Measurements from ENCODE around the gene PHTF2.

- TF ChIP-seq CTCF (IDR thresholded peaks at IDR 0.05; ENCODE audit: low read depth, low read length, poor library complexity, severe bottlenecking) (no peak), EZH2phosphoT487 (IDR thresholded peaks at IDR 0.05; ENCODE audit: borderline replicate concordance, low read length) (no peak)
Measured at GRCh38 chr7:77897004-77897547, 98.5 kb downstream of the PHTF2 start.
